HCT116 (cell line): Measurements from ENCODE around the gene CTNNA2. TPM values are rescaled to one million over a fixed set of nuclear protein-coding genes. Genes with fewer than 3 reads are reported as not detected.

Experiments used
- ATAC-seq: fragments of 200-7000 bp; cut with Tn5 transposase; 2 replicates; pipeline ENCODE4 v1.9.1; 2020; ENCODE audit warnings: mild to moderate bottlenecking, moderate library complexity
- BruUV-seq: library from RNA; stranded (reverse); fragments of 400-500 nt; replicated peaks from 2 replicates; lab custom pipeline; 2021; lab: Mats Ljungman, UMichigan
- CTCF ChIA-PET: fragments of 300-600 bp; sonication (Branson Sonifier 250); formaldehyde crosslinking; loops from one replicate; lab custom pipeline; 2021; ENCODE audit warnings: antibody characterized with exemption; lab: Charles Lee
- POLR2A ChIA-PET: fragments of 300-600, 350-600 bp; sonication (Branson Sonifier 250); formaldehyde crosslinking; loops from one replicate; lab custom pipeline; 2021; ENCODE audit warnings: antibody characterized with exemption; lab: Charles Lee
- RAD21 ChIA-PET, 2 experiments: fragments of 300-600 bp; sonication (Branson Sonifier 250); formaldehyde crosslinking; loops; one replicate each; lab custom pipeline; 2023; ENCODE audit warnings: low total read pairs in 2 of 2; ENCODE audit not compliant: uncharacterized antibody in 2 of 2, unreplicated experiment in 2 of 2, low non-redundant PET in 1 of 2; lab: Charles Lee
- DNase-seq: peaks from one replicate; pipeline ENCODE4 v3.0.0-alpha.2; 2010; ENCODE audit warnings: low read depth, low spot score
- H2AFZ ChIP-seq: fragments of 200-600 bp; shearing (Covaris generic), sonication (generic); 2 replicates; pipeline ENCODE4 v1.6.1; 2017; ENCODE audit warnings: low read depth, mixed run types, mixed read lengths, antibody characterized with exemption, low read length; ENCODE audit not compliant: poor library complexity, severe bottlenecking
- H3K27ac ChIP-seq: 2 replicates; pipeline ENCODE4 v1.5.1; 2012; ENCODE audit warnings: low read depth, low read length
- H3K27me3 ChIP-seq: fragments of 200-600 bp; sonication (generic); 2 replicates; pipeline ENCODE4 v1.6.1; 2016; ENCODE audit warnings: mixed run types, low read length, mixed read lengths; ENCODE audit not compliant: insufficient read depth
- H3K36me3 ChIP-seq, 2 experiments: fragments of 200-500 bp in 1 of 2; fragments of 200-600 bp in 1 of 2; sonication (Bioruptor generic) in 1 of 2; sonication (generic) in 1 of 2; 2 replicates each; pipeline versions ENCODE4 v1.5.1 to v1.6.1; 2014 to 2016; ENCODE audit warnings: low read length in 2 of 2, inconsistent platforms in 1 of 2, mixed read lengths in 1 of 2, mixed run types in 1 of 2; ENCODE audit not compliant: insufficient read depth in 2 of 2, control insufficient read depth in 1 of 2
- H3K4me1 ChIP-seq, 2 experiments: fragments of 200-600 bp in 1 of 2; sonication (generic) in 1 of 2; 2 replicates each; pipeline versions ENCODE4 v1.5.1 to v1.6.1; 2012 to 2017; ENCODE audit warnings: low read length in 2 of 2, inconsistent platforms in 1 of 2, mild to moderate bottlenecking in 1 of 2, mixed read lengths in 1 of 2, mixed run types in 1 of 2, moderate library complexity in 1 of 2; ENCODE audit not compliant: insufficient read depth in 2 of 2, control insufficient read depth in 1 of 2
- H3K4me2 ChIP-seq: fragments of 200-600 bp; sonication (generic); 2 replicates; pipeline ENCODE4 v1.6.1; 2017; ENCODE audit warnings: mixed run types, low read length, mixed read lengths
- H3K4me3 ChIP-seq, 2 experiments: fragments of 200-600 bp in 1 of 2; sonication (generic) in 1 of 2; replicated peaks in 1 of 2; 2 replicates each; pipeline ENCODE4 v1.5.1; 2011 to 2016; ENCODE audit warnings: low read length in 2 of 2, control low read depth in 1 of 2, low read depth in 1 of 2, mild to moderate bottlenecking in 1 of 2, mixed read lengths in 1 of 2, mixed run types in 1 of 2
- H3K79me2 ChIP-seq: fragments of 200-600 bp; sonication (generic); 2 replicates; pipeline ENCODE4 v1.6.1; 2017; ENCODE audit warnings: mild to moderate bottlenecking, mixed run types, low read length, moderate library complexity, mixed read lengths; ENCODE audit not compliant: insufficient read depth
- H3K9ac ChIP-seq: fragments of 200-600 bp; sonication (generic); 2 replicates; pipeline ENCODE4 v1.6.1; 2016; ENCODE audit warnings: low read length, mixed read lengths
- H3K9me2 ChIP-seq: fragments of 200-600 bp; sonication (generic), shearing (Covaris generic); 2 replicates; pipeline ENCODE4 v1.6.1; 2017; ENCODE audit warnings: mixed run types, mild to moderate bottlenecking, moderate library complexity; ENCODE audit not compliant: insufficient read depth
- H3K9me3 ChIP-seq, 2 experiments: fragments of 200-500 bp in 1 of 2; fragments of 200-600 bp in 1 of 2; sonication (Bioruptor generic) in 1 of 2; sonication (generic) in 1 of 2; 2 replicates each; pipeline ENCODE4 v1.6.1; 2014 to 2017; ENCODE audit warnings: low read length in 2 of 2, mixed read lengths in 2 of 2, inconsistent platforms in 1 of 2, low read depth in 1 of 2, mild to moderate bottlenecking in 1 of 2, mixed run types in 1 of 2, moderate library complexity in 1 of 2; ENCODE audit not compliant: control insufficient read depth in 1 of 2, insufficient read depth in 1 of 2
- H4K20me1 ChIP-seq: fragments of 200-600 bp; sonication (generic), shearing (Covaris generic); 2 replicates; pipeline ENCODE4 v1.6.1; 2017; ENCODE audit warnings: mixed run types, mild to moderate bottlenecking, moderate library complexity; ENCODE audit not compliant: insufficient read depth
- EGR1 ChIP-seq: IDR thresholded peaks from 2 replicates; pipeline ENCODE4 v1.6.1; 2012; ENCODE audit warnings: low read depth
- ELF1 ChIP-seq: IDR thresholded peaks from 2 replicates; pipeline ENCODE4 v1.6.1; 2012; ENCODE audit warnings: low read depth, borderline replicate concordance
- EZH2 ChIP-seq: fragments of 200-600 bp; sonication (generic); IDR thresholded peaks from 2 replicates; pipeline ENCODE4 v1.6.1; 2017; ENCODE audit warnings: antibody characterized with exemption, mixed run types
- MAX ChIP-seq: IDR thresholded peaks from 2 replicates; pipeline ENCODE4 v1.6.1; 2012
- POLR2A ChIP-seq: IDR thresholded peaks from 2 replicates; pipeline ENCODE4 v1.7.0; 2011; ENCODE audit warnings: borderline replicate concordance; ENCODE audit not compliant: insufficient read depth, insufficient read length; ENCODE audit errors: extremely low read depth
- REST ChIP-seq: IDR thresholded peaks from 2 replicates; pipeline ENCODE4 v1.6.1; 2012; ENCODE audit warnings: low read depth
- SRF ChIP-seq: IDR thresholded peaks from 2 replicates; pipeline ENCODE4 v1.6.1; 2012; ENCODE audit warnings: low read depth
- ZBTB33 ChIP-seq: IDR thresholded peaks from 2 replicates; pipeline ENCODE4 v1.6.1; 2011; ENCODE audit warnings: mild to moderate bottlenecking, low read length, moderate library complexity; ENCODE audit not compliant: insufficient replicate concordance; ENCODE audit errors: extremely low read depth
- intact Hi-C: fragments of 100-400 bp; cut with micrococcal nuclease; formaldehyde crosslinking; loops from 2 replicates; pipeline ENCODE4 v1.10.0; 2022
- total RNA-seq: library from RNA; stranded (reverse); gene quantifications from one replicate; pipeline ENCODE4 v1.2.1, GENCODE V29; 2021; ENCODE audit not compliant: unreplicated experiment

The CTNNA2 gene
- total RNA-seq, 1 experiment from 2014 or later = not detected

DNA sequence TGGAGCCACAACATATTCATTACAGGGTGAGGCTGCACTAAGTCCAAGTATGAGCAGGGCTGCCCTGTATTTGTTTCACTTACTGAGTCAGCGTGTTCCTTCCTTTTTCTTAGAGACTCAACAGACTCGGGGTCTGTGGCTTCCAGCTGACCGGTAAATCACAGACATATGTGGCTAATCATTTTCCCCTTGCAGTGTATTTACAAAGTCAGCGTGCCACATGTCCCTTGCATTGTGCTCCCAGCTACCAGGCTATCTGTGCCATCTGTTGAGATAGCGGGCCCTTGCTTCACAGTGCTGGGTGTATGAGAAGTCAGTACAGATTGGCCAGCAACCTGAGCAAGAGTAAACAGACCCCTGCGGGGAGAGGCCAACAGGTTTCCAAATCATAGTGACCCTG is 537.4 kb downstream of the CTNNA2 start:
- DNase-seq (no peak), ATAC-seq (no peak)
- Histone ChIP-seq H3K27me3 (no peaks in the 10 kb centered on the region), H3K4me1 (no peaks in the 10 kb centered on the region), H3K79me2 (no peaks in the 10 kb centered on the region), H3K36me3 (no peaks in the 10 kb centered on the region), H3K4me2 (no peak overlapping the region), H3K9me3 (peaks cover 7 to 10% of the 10 kb centered on the region in 2 experiments; a peak in 3 of 4 replicates), H3K27ac (no peak overlapping the region), H3K4me3 (no peak overlapping the region), H4K20me1 (no peaks in the 10 kb centered on the region), H2AFZ (no peak overlapping the region), H3K9me2 (no peaks in the 10 kb centered on the region), H3K9ac (no peak overlapping the region)
- RAD21 ChIA-PET = no interaction called here
- TF ChIP-seq ELF1 (no peak), EZH2 (no peak), POLR2A (no peak)
- no TSS peak for BruUV-seq
- POLR2A ChIA-PET = no interaction called here
- CTCF ChIA-PET = no interaction called here
- intact Hi-C loops = no loop called here

DNA sequence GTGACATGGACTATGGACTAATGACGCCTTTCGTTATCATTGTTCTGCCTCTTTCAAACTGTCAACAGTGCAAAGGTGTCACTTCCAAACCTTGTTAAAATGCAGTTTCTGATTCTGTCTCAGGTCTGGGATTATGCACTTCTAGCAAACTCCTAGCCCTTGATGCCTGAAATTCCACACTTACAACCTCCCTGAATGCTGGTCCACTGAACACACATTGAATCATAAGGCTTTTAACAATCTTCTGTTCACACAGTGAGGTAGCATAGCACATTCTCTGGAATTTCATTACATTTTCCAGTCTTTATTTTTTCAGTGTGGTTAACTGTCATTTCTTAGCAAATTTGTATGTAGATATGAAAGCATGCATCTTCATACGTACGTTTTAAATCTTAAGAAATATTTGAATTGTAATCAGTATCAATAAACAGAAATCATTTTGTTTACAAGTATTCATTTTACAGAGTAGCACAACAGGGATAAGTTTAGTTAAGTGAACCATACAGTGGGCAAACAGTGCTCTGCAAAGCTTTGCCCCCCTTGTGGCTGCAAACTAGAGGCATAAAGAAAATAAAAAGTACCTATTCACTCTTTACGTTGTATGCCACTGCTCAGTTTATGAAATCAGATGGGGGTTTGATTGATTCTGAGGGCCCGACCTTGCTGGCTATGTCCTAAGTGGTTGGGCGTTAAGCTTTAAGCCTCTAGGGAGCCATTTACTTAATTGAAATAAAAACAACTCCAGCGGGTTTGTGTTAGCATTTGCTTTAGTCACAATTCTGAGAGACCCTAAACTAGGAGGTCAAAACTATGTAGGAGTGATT is 540.9 kb downstream of the CTNNA2 start:
- TF ChIP-seq REST = no peak
- no peak for TF ChIP-seq ELF1
- TF ChIP-seq EGR1 = no peak
- TF ChIP-seq SRF = no peak
- TF ChIP-seq POLR2A = no peak
- TF ChIP-seq MAX = no peak
- TF ChIP-seq ZBTB33 = no peak
- Histone ChIP-seq H3K4me1 (no peaks in the 10 kb centered on the region), H3K27ac (no peak overlapping the region), H3K9me3 (peaks cover 5 to 22% of the 10 kb centered on the region in 2 experiments; a peak in 2 of 4 replicates), H3K79me2 (no peaks in the 10 kb centered on the region), H3K27me3 (no peaks in the 10 kb centered on the region), H3K9ac (no peak overlapping the region), H2AFZ (no peak overlapping the region), H3K4me2 (no peak overlapping the region), H4K20me1 (no peaks in the 10 kb centered on the region), H3K4me3 (no peak overlapping the region), H3K9me2 (no peaks in the 10 kb centered on the region), H3K36me3 (no peaks in the 10 kb centered on the region)
- no TSS peak for BruUV-seq
- no peak for ATAC-seq
- no peak for DNase-seq
- intact Hi-C loops = no loop called here
- POLR2A ChIA-PET = no interaction called here
- RAD21 ChIA-PET = no interaction called here
- CTCF ChIA-PET = no interaction called here
